Measurements from ENCODE around the gene PRSS1.
"Not testable (repeated sequence)": the region's sequence is repeated elsewhere in the genome, so short reads cannot be mapped to it uniquely, and the experiment has no call there.

Gene PRSS1

GRCh38 chr7:142750321-142750938 lies 1.2 kb downstream of the PRSS1 start:
- no peak for DNase-seq

GRCh38 chr7:142751526-142752175 lies 2.4 kb downstream of the PRSS1 start:
- DNase-seq = not testable (repeated sequence)

DNA sequence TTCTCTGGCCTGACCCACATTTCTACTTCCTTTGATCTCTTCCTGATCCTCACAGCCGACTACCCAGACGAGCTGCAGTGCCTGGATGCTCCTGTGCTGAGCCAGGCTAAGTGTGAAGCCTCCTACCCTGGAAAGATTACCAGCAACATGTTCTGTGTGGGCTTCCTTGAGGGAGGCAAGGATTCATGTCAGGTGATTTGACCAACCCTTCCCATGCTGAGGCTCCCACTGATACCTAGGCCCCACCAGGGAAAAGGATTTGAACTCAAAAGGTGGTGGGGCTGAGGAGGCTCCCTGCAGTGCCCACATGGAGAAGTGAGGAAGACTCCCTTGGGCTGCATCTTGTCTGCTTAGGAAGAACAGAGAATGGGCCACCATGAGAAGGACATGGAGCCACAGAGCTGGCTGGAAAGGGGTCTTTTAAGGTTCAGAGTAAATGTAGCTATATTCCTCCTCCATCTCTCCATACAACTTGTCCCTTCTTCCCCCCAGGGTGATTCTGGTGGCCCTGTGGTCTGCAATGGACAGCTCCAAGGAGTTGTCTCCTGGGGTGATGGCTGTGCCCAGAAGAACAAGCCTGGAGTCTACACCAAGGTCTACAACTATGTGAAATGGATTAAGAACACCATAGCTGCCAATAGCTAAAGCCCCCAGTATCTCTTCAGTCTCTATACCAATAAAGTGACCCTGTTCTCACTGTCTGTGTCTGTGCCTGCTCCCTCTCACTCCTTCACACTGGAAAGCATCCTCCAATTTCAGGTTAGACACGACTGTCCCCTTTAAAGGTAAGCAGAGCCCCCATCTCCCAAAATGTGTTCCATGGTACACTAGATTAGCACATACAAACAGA lies 3.3 kb downstream of the PRSS1 start:
- DNase-seq = no peak

DNA sequence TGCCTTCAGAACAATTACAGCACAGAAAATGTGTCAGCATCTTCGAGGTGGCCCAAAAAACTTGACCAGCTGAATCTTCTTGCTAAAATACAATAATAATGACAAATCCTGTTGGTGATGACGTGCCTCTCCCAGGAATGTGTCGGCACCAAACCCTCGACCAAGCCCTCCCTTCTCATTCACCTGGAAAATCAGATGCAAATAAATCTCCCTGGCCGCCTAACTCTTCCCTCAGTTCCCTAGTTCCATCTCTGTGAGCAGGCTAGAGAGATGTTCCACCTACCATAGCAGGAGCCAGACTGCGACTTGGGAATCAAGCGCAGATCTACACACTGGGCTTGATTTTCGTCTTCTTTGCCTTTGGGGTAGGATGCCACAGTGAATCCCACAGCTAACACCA lies 4.1 kb downstream of the PRSS1 start:
- no peak for DNase-seq

- not testable (repeated sequence) for DNase-seq
These were observed 4.7 kb downstream of the PRSS1 start for GRCh38 chr7:142753925-142754491.

GRCh38 chr7:142754681-142755575 lies 5.7 kb downstream of the PRSS1 start:
- DNase-seq = no peak

- not testable (repeated sequence) for DNase-seq
These were observed 9.0 kb downstream of the PRSS1 start for GRCh38 chr7:142758312-142758711.

DNA sequence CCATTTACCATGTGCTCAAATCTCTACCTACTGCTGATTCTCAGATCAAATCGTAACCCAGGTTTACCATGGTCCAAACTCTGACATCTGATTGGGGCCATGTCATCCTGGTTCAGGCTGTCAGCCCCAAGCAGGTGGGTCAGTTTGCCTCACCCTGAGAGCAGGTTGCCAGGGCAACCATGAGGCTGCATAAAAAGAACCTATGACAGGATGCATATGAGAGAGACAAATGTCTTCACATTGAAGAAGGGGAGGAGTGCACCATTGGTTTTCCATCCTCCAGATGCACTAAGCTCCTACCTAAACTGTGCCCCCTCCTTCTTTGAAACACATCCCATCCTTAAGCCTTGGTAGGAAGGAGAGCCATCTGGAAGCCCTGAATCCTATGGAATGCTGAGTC lies 10.2 kb downstream of the PRSS1 start:
- DNase-seq = no peak

DNA sequence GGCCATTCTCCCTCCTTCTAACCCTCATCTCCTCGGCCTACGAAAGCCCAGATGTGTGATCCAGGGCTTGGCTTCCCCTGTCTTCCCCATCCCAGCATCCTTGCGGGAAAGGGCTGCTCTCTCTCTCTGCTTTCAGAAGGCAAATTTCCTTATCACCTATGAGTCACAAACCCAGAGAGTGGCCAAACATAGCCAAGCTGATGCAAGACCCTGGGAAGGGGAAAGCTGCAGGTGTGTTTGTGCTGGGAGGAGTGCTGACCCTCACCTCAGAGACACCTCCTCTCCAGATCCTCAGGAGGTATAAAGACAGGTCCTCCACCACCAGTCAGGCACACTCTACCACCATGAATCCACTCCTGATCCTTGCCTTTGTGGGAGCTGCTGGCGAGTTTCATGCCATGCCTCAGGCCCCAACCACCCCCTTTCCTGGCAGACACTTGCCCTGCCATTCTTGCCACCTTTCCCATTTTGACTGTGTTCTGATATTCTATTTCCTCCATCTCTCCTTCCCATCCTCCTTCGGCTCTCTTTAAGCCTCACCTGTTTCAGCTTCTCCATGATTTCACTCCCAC lies 10.9 kb downstream of the PRSS1 start:
- no peak for DNase-seq

GRCh38 chr7:142761606-142762005 lies 12.3 kb downstream of the PRSS1 start:
- not testable (repeated sequence) for DNase-seq

DNA sequence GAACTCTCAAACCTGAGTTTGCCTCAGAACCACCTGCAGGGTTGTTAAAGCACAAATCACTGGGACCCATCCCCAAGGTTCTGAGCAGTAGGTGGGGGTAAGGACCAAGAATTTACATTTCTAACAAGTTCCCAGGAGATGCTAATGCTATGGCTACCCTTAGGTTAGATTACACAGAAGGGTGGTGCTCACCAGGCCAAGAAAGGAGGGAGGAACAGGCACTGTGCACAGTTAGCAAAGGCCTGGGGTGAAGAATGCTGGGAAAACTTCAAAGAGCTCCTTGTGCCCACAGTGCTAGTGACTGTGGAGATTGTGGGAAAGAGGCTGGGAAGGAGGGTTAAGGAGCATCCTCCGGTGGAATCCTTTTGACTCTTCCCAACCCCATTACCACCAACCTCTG lies 12.8 kb downstream of the PRSS1 start:
- no peak for DNase-seq

DNA sequence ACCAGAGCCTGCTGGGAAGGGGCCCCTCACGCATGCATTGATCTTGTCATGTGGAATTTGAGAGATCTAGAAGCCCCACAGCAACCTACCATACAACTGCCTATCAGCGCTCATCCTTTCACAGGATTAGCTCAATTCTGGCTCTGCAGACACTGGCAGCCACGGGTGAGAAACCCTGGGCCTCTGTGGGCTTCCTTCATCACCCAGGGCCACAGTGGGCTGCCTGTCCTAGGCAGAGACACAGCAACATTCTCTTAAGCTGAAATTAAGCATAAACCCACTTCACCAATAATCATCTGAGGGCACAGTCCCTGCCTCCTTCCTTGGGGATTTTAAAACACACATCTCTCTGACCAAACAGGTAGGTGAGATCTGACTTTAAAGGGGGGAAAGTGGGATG lies 18.2 kb downstream of the PRSS1 start:
- no peak for DNase-seq

GRCh38 chr7:142767861-142768260 lies 18.6 kb downstream of the PRSS1 start:
- no peak for DNase-seq

GRCh38 chr7:142768885-142769284 lies 19.6 kb downstream of the PRSS1 start:
- not testable (repeated sequence) for DNase-seq

- no peak for DNase-seq
These were observed 21.5 kb downstream of the PRSS1 start, which contains the start of gene PRSS2 for GRCh38 chr7:142770661-142771352. Gene PRSS2, plus strand, starts transcription at chr7:142770970. Its CDS starts 13 bp downstream, at chr7:142770983.

DNA sequence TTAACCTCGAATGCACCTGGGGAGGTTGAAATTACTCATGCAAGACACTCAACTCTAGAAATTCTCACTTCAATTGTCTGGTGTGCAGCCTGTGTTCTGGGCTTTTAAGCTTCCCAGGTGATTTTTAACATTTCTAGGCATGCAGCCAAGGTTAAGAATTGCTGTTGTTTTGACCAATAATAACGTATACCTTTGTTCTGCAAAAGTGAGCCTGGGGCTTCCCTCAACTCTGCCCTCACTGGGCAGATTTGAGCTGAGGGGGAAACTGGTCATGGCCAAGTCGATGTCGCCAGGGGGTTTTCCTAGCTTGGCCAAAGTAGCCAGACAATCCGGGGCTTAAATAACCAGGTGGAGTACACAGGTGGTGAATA lies 22.1 kb downstream of the PRSS1 start:
- no peak for DNase-seq

DNA sequence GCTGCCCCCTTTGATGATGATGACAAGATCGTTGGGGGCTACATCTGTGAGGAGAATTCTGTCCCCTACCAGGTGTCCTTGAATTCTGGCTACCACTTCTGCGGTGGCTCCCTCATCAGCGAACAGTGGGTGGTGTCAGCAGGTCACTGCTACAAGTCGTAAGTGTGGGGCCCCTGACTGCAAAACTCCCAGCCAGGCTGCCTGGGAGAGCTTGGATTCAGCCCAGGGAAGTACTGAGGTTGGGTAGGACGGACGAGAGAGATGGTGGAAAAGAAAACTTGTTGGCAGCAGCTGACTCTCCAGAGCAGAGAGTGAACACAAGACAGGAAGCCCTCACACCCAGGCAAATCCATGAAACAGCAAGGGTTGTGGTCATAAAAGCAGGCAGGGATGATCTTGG lies 22.8 kb downstream of the PRSS1 start:
- DNase-seq = no peak

DNA sequence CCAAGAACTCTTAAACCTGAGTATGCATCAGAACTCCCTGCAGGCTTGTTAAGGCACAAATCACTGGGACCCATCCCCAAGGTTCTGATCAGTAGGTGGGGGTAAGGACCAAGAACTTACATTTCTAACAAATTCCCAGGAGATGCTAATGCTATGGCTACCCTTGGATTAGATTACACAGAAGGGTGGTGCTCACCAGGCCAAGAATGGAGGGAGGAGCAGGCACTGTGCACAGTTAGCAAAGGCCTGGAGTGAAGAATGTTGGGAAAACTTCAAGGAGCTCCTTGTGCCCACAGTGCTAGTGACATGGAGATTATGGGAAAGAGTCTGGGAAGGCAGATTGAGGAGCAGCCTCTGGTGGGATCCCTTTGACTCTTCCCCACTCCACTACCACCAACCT lies 23.4 kb downstream of the PRSS1 start:
- no peak for DNase-seq

DNA sequence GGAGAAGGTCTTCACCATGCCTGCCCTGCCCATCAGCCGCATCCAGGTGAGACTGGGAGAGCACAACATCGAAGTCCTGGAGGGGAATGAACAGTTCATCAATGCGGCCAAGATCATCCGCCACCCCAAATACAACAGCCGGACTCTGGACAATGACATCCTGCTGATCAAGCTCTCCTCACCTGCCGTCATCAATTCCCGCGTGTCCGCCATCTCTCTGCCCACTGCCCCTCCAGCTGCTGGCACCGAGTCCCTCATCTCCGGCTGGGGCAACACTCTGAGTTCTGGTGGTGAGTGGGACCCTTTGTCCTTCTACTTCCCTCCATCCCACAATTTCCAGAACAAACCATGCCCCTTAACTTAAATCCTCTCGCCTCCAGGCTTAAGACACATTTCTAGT lies 24.0 kb downstream of the PRSS1 start:
- DNase-seq = no peak

DNA sequence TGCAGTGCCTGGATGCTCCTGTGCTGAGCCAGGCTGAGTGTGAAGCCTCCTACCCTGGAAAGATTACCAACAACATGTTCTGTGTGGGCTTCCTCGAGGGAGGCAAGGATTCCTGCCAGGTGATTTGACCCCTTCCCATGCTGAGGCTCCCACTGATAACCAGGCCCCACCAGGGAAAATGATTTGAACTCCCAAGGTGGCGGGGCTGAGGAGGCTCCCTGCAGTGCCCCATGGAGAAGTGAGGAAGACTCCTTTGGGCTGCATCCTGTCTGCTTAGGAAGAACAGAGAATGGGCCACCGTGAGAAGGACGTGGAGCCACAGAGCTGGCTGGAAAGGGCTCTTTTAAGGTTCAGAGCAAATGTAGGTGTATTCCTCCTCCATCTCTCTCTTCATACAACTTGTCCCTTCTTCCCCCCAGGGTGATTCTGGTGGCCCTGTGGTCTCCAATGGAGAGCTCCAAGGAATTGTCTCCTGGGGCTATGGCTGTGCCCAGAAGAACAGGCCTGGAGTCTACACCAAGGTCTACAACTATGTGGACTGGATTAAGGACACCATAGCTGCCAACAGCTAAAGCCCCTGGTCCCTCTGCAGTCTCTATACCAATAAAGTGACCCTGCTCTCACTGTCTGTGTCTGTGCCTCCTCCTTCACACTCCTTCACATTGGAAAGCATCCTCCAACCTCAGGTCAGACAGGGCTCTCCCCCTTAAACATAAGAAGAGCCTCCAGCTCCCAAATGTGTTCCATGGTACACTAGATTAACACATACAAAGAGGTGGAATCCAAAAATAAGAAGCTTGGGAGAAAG lies 24.9 kb downstream of the PRSS1 start:
- no peak for DNase-seq

GRCh38 chr7:142774826-142775225 lies 25.6 kb downstream of the PRSS1 start:
- DNase-seq = no peak

Measured in SIG-M5 (cell line).